GM18907 (cell line): ENCODE data around the gene GPR137.
A peak's percentile ranks its signal among the peaks of the same experiment; 100 is the strongest.

ENCODE experiments used
- ATAC-seq: cut with Tn5 transposase; IDR thresholded peaks from one replicate; pipeline ENCODE4 v1.9.1; 2021; ENCODE audit warnings: mild to moderate bottlenecking, moderate library complexity; ENCODE audit not compliant: unreplicated experiment

GPR137 gene

DNA sequence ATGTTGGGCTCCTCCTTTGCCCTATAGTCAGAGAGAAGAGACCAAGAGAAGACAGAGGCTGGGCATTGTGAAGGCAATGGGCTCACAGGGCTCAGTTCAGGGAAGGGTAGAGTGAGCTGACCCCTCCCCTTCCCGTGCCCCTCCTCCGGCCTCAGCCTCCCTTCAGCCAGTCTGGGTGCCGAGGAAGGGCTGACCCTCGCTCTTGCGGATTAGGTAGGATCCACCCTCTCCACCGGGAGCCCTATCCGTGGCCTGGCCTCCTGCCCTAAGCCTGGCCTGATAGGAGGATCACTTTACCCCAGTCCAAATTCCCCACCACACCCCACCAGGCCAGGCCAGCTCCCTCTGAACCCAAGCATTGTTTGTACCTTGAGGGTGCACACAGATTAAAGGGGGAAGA, 37.1 kb upstream of the GPR137 start:
- no peak for ATAC-seq

DNA sequence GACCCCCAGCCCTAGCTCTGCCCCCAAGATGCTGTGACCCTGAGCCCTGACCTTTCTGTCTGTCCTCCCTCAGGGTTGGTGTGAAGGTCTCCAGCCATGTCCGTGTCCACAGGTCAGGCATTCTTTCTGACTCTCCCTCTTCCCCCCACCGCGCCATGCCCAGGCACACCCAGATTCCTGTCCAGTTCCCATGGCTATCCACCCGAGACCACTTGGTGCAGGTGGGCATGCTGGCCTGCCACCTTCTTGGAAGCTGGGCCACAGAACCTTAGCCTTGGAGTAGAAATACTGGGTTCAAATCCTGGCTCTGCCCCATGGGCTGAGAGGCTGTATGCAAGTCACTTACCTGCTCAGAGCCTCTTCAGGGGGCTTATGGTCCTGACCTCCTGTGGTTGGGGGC, 36.6 kb upstream of the GPR137 start:
- ATAC-seq = no peak

DNA sequence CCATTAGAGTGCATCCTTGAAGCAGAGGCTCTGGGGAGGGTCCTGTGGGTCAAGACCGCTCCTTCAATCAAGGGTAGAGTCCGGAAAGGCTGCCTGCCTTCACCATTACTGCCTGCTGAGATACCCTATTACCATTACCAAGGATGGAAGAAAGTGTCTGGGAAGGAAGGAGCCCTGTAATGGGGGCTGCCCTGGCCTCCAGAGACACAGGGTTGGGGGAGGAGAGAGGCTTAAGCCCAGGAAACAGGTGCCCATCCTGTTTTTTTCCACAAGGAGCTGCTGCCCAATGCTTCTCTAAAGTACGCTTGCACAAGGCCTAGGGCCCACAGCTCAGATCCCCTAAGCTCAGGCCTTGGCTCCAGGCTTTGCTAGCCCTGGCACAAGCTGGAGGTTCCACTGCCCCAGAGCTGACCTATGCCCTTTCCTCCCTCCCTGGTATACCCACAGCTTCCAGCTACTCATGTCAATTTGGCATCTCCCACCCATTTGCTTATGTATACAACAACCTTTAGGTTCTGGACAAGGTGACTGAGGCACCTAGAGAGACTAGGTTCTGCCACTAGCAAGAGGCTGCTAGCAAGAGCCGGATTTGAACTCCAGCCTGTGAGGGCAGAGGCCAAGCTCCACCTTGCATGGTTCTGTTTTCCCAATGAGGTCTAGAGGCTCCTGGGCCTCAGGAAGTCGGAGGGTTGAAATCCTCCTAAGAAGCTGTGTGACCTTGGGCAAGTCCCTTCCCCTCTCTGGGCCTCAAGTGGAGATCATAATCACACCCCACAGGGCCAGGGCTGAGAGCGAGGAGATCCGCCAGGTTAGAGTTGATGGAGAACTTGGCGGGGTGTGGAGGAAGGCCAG, 35.9 kb upstream of the GPR137 start:
- ATAC-seq = no peak

DNA sequence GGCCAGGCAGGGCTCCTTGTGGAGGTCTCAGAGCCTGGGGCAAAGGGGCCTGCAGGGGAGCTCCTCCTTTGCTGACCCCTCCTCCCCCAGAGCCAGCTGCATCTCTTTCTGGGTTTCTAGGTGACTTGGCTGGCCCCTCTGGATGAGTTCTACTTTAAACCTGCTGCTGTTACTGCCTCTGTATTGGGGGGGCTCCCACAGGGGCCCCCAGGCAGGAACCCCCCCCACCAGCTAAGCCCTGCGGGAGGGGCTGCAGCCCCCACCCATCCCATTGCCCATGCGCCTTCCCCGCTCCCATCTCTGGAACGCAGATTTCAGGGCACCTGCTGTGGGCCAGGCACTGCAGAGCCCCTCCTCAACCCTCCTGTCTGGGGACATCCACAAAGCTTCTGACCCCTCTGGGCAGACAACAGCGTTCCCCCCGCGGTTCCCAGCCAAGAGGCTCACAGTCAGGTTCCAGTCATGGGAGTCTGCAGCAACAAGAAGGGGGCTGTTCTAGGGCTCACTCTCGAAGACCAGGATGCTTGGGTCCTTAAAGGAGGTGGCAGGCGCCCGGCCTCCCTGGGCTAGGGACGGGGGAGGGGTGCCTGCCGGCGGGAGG, 35.1 kb upstream of the GPR137 start:
- no peak for ATAC-seq

DNA sequence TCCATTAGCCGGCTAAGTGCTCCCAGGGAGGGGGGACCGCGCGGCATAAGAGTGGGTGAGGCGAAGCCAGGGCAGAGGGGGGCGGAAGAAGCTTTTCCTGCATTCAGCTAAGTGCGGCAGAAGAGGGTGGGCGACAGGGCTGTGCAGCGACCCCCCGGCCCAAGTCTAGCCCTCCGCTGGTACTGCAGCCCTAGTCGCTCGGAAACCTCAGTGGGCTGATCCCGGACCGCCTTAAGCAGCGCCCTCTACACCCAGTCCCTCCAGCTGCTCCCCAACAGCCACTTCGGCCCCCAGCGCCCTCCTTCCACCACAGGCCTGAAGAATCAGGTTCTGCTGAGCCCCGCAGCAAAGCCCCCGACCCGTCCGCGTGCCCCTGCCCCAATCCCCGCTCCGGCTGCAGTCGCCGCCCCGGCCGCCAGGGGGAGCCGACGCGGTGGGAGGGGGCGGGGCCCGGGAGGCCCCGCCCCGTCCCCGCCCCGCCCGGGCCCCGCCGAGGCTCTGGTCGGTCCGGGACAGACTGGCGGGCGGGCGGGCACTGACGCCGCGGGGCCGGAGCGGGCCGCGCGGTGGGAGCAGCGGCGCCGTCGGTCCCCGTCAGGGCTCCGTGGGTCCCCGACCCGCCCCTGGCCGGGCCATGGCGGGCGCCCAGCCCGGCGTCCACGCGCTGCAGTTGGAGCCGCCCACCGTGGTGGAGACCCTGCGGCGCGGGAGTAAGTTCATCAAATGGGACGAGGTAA, 34.5 kb upstream of the GPR137 start, which contains the start of gene PLCB3:
Gene PLCB3, plus strand, starts transcription at position 515 of the 737 bp plus-strand sequence. Its CDS starts 120 bp downstream, at position 635.
- peak; percentile 36 for ATAC-seq

DNA sequence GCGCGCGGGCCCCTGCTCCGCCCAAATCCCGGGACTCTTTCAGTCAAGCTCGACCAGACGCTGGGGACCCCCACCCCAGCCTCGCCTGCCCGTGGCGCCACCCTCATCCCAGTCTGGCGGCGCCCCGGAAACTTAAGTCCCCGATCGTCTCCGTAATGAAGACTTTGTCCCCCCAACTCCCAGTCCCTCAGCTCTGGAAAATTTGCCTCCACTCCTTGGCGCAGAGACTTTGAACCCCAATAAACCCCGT, 34.0 kb upstream of the GPR137 start:
- no peak for ATAC-seq

DNA sequence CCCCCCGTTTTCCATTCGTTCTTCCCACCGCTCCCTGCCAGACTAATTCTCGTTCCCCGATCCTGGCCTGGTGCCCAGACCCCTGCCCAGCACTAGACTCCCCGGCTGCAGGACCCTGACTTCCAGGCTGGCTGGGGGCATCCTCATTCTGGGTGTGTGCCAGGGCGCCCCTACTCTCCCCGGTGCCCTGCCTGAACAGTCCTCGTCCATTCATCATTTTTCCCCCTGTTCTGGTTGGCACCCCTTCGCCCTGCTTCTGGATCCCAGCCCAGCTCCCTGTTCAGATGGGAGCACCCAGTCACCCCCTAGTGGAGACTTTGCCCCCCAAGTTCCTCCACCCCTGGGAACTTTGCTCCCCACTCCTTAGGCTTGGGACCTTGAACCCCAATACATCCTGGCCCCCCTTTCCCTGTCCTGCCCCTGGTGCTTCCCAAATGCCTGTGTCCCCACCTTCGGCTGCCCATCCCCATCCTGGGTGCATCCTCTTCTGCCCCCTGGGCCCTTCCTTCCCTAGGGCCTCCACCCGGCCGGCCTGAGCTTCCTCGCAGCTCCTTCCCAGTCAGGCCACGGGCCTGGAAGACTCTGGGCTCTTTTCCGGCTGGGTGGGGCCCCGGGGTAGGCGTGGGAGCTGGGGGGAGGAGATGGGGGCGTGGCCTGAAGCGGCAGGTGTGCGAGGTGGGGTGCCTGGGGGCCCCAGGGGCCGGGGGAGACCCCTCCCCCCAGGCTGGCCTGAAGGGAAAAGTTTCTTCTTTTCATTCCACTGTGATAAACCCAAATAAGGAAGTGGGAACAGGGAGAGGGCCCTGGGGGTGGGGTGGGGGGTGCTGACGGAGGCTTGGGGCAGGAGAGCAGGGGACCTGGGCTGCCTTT, 33.4 kb upstream of the GPR137 start:
- ATAC-seq = no peak

DNA sequence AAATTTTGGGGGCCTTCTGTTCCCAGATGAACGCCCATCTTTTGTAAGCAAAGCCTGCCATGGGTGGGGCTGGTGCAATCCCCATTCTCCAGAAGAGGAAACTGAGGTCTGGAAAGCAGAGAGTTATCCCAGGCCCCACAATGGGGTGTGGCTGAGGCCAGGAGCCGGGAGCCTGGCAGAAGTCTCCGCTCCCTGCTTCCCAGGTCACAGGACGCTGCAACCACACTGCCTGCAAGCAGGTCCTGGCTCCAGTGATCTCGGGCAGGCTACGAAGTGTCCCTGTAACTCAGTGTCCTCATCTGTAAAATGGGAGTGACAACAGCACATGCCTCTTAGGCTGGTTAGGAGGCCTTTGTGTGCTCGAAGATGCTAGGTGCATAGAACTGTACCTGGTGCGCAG, 32.6 kb upstream of the GPR137 start:
- no peak for ATAC-seq

DNA sequence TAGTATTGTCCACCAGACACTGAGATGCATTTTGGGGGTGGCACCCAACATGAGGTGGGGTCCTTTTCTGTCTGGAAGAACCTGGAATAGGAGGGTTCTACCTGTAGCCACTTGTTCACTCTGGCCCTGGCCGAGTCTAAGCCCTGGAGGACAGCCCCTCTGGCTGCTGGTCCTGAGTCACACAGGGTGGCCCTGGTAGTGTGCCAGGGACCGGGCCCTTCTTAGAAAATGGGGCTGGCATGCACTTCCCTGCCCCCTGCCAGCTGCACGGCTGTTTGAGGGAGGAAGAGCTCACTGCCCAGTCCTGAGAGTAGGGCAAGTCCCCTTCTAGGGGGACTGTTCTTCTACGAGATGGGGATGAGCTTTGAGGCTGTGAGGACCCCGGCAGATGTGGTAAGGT, 32.2 kb upstream of the GPR137 start:
- no peak for ATAC-seq

DNA sequence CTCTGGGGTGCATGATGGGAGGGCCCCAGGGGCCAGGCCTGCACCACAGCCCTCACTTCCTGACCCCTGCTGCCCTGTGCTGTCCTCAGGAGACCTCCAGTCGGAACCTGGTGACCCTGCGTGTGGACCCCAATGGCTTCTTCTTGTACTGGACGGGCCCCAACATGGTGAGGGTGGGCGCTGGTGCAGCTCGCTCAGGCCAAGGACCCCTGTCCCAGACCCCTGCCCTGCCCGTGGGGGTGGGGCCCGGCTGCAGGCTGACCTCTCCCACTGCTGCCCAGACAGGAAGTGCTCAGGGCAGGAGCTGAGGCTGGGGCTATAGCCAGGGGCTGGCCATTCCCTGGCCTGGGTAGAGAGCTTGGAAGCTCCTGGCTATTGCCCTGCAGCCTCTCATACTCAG, 31.3 kb upstream of the GPR137 start:
- ATAC-seq = no peak

DNA sequence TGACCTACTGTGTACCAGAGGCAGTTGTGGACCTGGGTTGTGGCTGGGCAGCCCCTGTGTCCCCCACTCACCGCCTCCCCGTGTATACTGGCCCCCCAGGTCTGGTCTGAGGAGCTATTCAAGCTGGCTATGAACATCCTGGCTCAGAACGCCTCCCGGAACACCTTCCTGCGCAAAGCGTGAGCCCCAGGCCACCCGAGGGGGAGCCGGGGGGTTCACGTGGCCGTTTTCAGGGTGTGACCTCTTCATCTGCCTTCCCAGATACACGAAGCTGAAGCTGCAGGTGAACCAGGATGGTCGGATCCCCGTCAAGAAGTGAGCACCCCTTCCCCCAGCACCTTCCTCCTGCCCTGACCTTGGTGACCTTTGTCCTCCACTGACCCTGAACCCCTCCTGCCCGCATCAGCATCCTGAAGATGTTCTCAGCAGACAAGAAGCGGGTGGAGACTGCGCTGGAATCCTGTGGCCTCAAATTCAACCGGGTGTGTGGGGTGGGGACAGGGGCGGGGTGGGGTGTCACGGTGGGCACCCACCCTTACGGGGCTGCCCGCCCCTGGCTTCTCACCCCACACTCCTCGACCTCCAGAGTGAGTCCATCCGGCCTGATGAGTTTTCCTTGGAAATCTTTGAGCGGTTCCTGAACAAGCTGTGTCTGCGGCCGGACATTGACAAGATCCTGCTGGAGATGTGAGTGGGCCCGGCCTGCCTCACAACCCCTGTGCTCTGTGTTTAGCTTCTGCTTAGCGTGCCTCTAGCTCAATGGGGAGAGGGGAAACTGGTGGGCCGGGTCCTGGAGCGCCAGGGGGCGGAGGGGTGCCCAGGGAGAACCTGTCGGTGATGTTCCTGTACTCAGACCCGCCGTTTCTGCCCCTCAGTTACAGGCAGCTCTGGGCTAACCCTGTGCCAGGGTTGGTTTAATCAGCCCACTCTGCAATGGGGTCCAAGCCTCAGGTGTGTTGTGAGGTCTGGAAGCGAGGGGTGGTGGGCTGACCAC, 30.2 kb upstream of the GPR137 start:
- no peak for ATAC-seq

DNA sequence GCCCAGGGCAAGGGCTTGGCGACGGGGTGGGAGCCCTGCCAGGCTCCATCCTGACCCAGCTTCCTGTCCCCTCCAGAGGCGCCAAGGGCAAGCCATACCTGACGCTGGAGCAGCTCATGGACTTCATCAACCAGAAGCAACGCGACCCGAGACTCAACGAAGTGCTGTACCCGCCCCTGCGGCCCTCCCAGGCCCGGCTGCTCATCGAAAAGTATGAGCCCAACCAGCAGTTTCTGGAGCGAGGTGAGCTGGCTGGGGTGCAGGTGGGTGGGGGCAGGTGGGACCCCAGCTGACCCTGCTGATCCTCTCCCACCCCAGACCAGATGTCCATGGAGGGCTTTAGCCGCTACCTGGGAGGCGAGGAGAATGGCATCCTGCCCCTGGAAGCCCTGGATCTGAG, 29.3 kb upstream of the GPR137 start:
- no peak for ATAC-seq

DNA sequence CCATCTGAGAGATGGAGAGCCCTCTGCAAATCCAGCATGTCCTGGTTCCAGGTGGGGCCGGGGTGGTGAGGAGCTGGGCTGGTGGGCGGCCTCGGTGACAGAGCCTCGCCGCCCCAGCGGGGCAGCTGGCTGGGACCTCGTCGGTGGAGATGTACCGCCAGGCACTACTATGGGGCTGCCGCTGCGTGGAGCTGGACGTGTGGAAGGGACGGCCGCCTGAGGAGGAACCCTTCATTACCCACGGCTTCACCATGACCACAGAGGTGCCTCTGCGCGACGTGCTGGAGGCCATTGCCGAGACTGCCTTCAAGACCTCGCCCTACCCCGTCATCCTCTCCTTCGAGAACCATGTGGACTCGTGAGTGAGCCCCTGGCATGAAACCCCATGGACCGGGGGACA, 27.3 kb upstream of the GPR137 start:
- no peak for ATAC-seq

DNA sequence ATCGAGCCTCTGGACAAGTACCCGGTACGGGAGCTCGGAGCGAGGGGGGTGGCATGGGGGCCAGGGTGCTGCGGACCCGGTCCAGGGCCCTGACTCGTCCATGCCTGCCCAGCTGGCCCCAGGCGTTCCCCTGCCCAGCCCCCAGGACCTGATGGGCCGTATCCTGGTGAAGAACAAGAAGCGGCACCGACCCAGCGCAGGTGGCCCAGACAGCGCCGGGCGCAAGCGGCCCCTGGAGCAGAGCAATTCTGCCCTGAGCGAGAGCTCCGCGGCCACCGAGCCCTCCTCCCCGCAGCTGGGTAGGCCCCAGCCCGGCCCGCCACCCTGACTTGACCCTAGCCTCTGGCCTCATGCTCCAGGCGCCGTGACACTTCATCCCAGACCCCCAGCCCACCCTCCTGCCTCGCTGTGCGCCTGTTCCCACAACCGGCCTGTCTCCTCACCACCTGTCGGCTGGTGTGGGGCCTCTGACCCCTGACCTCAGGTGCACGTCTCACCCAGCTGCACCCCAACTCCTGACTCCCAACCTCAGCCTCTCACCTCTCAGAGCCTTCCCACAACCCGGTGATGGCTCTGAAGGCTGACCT, 26.6 kb upstream of the GPR137 start:
- ATAC-seq = no peak

DNA sequence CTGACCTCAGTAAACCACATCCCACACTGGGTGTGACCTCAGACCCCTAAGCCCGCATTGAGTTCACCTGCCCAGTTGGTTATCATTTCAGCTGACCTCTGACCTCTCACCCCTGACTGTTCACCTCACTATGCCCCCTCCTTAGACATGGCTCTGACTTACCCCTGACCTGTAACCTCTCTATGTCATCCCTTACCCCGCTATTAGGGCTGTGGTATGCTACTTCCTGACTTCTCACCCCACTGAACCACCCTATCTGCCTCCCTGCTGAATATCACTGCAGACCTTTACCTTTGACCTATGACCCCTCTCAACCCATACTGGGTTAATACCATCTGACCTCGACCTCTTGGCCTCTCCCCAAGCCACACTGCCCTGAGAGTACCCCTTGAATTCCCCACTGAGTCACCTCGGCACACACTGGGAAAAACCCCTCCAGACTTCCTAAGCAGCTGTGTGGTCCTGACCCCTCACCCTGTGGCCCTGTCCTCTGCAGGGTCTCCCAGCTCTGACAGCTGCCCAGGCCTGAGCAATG, 26.0 kb upstream of the GPR137 start:
- ATAC-seq = no peak

DNA sequence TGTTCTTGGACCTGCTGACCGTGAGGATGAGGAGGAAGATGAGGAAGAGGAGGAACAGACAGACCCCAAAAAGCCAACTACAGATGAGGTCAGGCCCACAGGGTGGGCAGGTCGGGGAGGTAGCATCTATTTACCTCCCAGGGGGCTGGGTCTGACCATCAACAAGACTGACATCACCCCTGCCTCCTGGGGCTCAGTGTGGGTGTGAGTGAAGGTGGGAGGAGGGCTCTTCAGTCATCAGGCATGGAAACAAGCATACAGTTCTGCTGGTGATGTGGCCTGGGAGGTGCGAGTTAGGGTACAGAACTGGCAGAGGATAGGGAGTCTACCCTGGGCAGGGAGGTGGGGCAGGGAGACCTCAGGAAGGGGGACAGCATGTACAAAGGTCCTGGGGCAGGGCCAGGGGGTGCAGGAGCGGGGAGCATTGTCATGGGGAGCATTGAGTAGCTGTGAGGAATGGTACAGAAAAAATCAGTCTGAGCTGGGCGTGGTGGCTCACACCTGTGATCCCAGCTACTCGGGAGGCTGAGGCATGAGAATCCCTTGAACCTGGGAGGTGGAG, 25.4 kb upstream of the GPR137 start:
- ATAC-seq = no peak

DNA sequence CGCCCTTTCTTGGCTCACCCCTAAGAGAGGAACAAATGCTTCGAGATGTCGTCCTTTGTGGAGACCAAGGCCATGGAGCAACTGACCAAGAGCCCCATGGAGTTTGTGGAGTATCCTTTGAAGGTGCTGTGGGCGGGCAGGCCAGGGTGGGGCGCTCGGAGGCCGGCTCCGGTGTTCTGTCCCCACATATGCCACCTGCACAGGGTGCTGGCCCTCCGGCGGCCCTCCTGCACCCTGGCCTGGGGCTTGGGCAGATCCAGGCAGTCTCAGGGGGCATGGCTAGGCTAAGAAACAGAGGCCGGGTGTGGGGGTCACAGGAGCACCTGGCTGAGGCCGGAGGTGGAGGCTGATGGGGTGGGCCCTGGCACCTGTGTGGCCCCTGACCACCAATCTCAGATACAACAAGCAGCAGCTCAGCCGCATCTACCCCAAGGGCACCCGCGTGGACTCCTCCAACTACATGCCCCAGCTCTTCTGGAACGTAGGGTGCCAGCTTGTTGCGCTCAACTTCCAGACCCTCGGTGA, 24.0 kb upstream of the GPR137 start:
- ATAC-seq = no peak

DNA sequence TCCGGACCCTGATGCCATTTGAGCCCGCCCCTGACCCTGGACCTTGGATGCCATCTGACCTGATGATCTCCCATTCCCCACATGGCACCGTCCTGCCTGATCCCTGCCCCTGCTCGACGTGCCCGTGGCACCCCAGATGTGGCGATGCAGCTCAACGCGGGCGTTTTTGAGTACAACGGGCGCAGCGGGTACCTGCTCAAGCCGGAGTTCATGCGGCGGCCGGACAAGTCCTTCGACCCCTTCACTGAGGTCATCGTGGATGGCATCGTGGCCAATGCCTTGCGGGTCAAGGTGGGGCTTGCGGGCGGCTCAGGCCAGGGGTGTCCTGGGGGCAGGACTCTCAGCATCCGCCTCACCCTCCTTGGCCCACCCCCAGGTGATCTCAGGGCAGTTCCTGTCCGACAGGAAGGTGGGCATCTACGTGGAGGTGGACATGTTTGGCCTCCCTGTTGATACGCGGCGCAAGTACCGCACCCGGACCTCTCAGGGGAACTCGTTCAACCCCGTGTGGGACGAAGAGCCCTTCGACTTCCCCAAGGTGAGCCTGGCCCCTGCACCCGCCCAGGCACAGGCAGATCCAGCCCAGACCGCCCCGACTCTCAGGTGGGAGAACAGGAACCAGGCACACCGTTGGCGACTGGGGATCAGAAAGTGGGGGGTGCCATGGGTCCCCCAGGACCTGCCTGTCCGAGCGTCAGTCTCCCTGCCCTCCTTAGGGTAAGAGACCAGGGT, 23.2 kb upstream of the GPR137 start:
- ATAC-seq = no peak
